SU-DHL-6 (cell line): ENCODE data around the gene FARP2.

Experiments used
- H2AFZ ChIP-seq: fragments of 200-600 bp; sonication (generic); 2 replicates; pipeline ENCODE4 v1.6.1; 2014; ENCODE audit warnings: low read depth, mild to moderate bottlenecking, moderate library complexity, mixed read lengths, antibody characterized with exemption, low read length; ENCODE audit not compliant: severe bottlenecking
- H3F3A ChIP-seq: fragments of 200-600 bp; shearing (Covaris generic); 2 replicates; pipeline ENCODE4 v1.6.0; 2016; ENCODE audit warnings: antibody characterized with exemption, mild to moderate bottlenecking; ENCODE audit not compliant: insufficient read depth
- H3K27ac ChIP-seq: fragments of 200-600 bp; sonication (generic); 2 replicates; pipeline ENCODE4 v1.5.1; 2016; ENCODE audit warnings: low read depth, mild to moderate bottlenecking, low read length, moderate library complexity, mixed read lengths
- H3K27me3 ChIP-seq: fragments of 200-600 bp; sonication (generic), shearing (Covaris generic); 2 replicates; pipeline ENCODE4 v1.6.0; 2014; ENCODE audit warnings: mild to moderate bottlenecking, low read length
- H3K36me3 ChIP-seq: fragments of 200-600 bp; sonication (generic); 2 replicates; pipeline ENCODE4 v1.6.1; 2014; ENCODE audit warnings: mild to moderate bottlenecking, low read length, mixed read lengths
- H3K4me2 ChIP-seq: fragments of 300-600, 200-600 bp; shearing (Covaris generic), sonication (generic); 2 replicates; pipeline ENCODE4 v1.6.0; 2014; ENCODE audit warnings: low read length, low read depth, mild to moderate bottlenecking; ENCODE audit not compliant: poor library complexity, severe bottlenecking
- H3K4me3 ChIP-seq: fragments of 200-600 bp; sonication (generic); 2 replicates; pipeline ENCODE4 v1.5.1; 2014; ENCODE audit warnings: antibody characterized with exemption, low read length, mild to moderate bottlenecking, mixed read lengths; ENCODE audit not compliant: insufficient read depth, poor library complexity, severe bottlenecking
- H3K79me2 ChIP-seq: fragments of 200-600 bp; sonication (generic); 2 replicates; pipeline ENCODE4 v1.6.1; 2014; ENCODE audit warnings: mild to moderate bottlenecking, low read length, moderate library complexity; ENCODE audit not compliant: insufficient read depth
- H3K9ac ChIP-seq: fragments of 200-600 bp; sonication (generic); 2 replicates; pipeline ENCODE4 v1.7.0; 2014; ENCODE audit warnings: mild to moderate bottlenecking, low read length
- H3K9me2 ChIP-seq: fragments of 200-600 bp; sonication (generic); replicated peaks from 2 replicates; pipeline ENCODE4 v1.6.1; 2014; ENCODE audit warnings: low read length; ENCODE audit not compliant: insufficient read depth
- H3K9me3 ChIP-seq: fragments of 200-600 bp; sonication (generic); 2 replicates; pipeline ENCODE4 v1.6.1; 2014; ENCODE audit warnings: low read length, mixed read lengths; ENCODE audit not compliant: insufficient read depth
- H4K20me1 ChIP-seq: fragments of 200-600 bp; sonication (generic); 2 replicates; pipeline ENCODE4 v1.6.1; 2014; ENCODE audit warnings: low read depth, mild to moderate bottlenecking, antibody characterized with exemption, low read length, moderate library complexity, mixed read lengths
- EZH2phosphoT487 ChIP-seq: fragments of 200-600 bp; sonication (generic), shearing (Covaris generic); conservative IDR thresholded peaks from 2 replicates; pipeline ENCODE4 v1.6.1; 2018; ENCODE audit warnings: mild to moderate bottlenecking, antibody characterized with exemption, low read length, moderate library complexity, mixed read lengths
- TF ChIP-seq, protein P1 (sequence below): fragments of 200-600 bp; sonication (generic); IDR thresholded peaks from one replicate; pipeline ENCODE4 v1.5.1; 2017; ENCODE audit warnings: antibody characterized with exemption, mild to moderate bottlenecking, low read length, moderate library complexity; ENCODE audit not compliant: insufficient read depth, poor library complexity, severe bottlenecking

FARP2 gene

DNA sequence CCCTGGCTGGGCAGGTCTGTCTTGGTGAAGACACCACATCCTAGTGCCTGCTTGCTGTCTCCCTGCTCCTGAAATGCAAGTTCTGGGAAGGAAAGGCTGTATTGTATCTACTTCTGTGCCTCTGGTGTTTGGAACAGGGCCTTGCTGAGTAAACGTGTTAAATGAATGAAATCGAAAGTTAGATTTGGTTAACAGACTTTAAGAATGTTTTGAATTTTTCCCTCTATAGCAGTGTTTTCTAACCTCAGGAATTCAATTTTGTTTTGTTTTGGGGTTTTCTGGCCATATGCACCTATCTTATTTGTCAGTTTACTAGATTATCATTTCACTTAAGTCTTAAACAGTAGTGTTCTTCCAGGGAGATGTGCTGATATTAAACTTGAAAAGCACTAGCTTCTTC lies 20.7 kb downstream of the FARP2 start:
- H3K36me3 ChIP-seq = no peaks in the 10 kb centered on the region
- H3K79me2 ChIP-seq = no peaks in the 10 kb centered on the region
- H3K27ac ChIP-seq = no peak overlapping the region
- no peaks in the 10 kb centered on the region for H3F3A ChIP-seq
- no peaks in the 10 kb centered on the region for H3K9me2 ChIP-seq
- no peak overlapping the region for H3K4me3 ChIP-seq
- H3K9ac ChIP-seq = no peak overlapping the region
- H3K9me3 ChIP-seq = no peaks in the 10 kb centered on the region
- no peak overlapping the region for H3K4me2 ChIP-seq
- no peaks in the 10 kb centered on the region for H3K27me3 ChIP-seq
- H2AFZ ChIP-seq = no peak overlapping the region
- TF ChIP-seq, protein P1, sequence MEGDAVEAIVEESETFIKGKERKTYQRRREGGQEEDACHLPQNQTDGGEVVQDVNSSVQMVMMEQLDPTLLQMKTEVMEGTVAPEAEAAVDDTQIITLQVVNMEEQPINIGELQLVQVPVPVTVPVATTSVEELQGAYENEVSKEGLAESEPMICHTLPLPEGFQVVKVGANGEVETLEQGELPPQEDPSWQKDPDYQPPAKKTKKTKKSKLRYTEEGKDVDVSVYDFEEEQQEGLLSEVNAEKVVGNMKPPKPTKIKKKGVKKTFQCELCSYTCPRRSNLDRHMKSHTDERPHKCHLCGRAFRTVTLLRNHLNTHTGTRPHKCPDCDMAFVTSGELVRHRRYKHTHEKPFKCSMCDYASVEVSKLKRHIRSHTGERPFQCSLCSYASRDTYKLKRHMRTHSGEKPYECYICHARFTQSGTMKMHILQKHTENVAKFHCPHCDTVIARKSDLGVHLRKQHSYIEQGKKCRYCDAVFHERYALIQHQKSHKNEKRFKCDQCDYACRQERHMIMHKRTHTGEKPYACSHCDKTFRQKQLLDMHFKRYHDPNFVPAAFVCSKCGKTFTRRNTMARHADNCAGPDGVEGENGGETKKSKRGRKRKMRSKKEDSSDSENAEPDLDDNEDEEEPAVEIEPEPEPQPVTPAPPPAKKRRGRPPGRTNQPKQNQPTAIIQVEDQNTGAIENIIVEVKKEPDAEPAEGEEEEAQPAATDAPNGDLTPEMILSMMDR = no peak
- no peak for TF ChIP-seq EZH2phosphoT487
- no peaks in the 10 kb centered on the region for H4K20me1 ChIP-seq

DNA sequence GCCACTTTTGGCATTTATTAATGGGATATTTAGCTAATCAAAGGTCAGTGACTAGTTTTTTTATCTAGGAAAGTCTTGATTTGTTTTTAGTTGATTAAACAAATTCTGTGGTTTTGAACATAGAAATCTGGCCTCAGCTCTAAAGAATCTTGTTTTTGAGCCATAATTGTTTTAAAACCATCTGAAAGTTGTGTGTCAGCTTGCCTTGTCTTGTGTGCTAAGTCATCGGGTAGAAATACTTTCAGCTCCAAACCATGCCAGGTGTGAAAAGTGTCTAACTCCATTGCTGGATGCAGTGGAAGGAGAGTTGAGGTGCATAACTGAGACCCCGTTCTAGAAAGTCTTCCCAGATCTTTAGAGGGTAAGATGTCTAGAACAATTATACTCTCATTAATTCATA lies 22.7 kb downstream of the FARP2 start:
- Histone ChIP-seq H3K9me2 (no peaks in the 10 kb centered on the region), H3F3A (no peaks in the 10 kb centered on the region), H3K36me3 (no peaks in the 10 kb centered on the region), H3K27me3 (no peaks in the 10 kb centered on the region), H3K79me2 (no peaks in the 10 kb centered on the region), H3K27ac (no peak overlapping the region), H4K20me1 (no peaks in the 10 kb centered on the region), H3K4me3 (no peak overlapping the region), H3K9me3 (no peaks in the 10 kb centered on the region), H3K9ac (no peak overlapping the region), H2AFZ (no peak overlapping the region), H3K4me2 (no peak overlapping the region)
- TF ChIP-seq, protein P1 = no peak
- no peak for TF ChIP-seq EZH2phosphoT487

DNA sequence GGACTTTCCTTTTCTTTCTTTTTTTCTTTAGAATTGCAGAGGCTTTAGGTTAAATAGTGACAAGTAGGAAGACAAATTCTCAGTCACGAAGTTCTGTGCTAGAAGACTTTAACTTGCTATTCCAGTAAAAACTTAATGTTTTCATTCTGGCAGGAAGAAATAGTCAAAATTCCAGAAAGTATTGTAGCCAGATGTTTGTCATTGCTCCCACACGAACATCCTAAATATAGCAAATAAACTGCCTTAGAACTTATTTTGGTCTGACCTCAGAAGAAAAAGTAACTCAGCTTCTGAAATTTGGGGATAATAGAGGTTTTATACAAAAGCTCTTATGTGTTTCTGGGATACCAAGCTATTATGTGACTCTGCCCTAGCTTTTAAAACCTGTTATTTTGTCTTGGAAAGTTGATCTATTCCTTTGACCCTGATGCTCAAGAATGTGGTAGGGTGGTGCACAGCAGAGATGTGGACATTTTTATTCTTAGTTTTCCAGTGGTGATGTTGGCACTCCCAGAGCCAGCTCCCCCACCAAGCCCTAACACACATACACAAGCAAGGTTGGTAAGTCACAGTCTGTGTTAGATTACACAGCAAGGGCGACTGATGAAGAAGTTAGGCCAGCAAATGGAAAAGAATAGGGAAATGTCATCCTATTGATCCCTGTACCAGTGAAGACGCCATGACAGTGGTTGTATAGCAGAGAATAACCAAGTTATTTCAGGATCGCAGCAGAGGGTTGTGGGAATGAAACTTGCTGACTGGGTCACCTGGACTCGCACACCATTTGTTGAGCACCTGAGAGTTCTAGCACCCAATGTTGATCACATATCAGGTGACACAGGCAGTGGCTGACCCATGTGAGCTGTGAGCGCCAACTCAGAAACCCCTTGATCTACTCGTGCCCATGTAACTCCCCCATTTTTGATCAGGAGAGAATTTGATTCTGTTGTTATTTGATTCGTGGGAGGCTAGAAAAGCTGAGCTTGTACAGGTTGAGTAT lies 23.7 kb downstream of the FARP2 start:
- H3K9me3 ChIP-seq = no peaks in the 10 kb centered on the region
- no peak overlapping the region for H3K4me3 ChIP-seq
- H3K36me3 ChIP-seq = no peaks in the 10 kb centered on the region
- no peak overlapping the region for H2AFZ ChIP-seq
- no peak overlapping the region for H3K4me2 ChIP-seq
- no peaks in the 10 kb centered on the region for H3K79me2 ChIP-seq
- H3K27ac ChIP-seq = no peak overlapping the region
- H3K27me3 ChIP-seq = no peaks in the 10 kb centered on the region
- no peaks in the 10 kb centered on the region for H4K20me1 ChIP-seq
- no peaks in the 10 kb centered on the region for H3K9me2 ChIP-seq
- TF ChIP-seq, protein P1 = no peak
- TF ChIP-seq EZH2phosphoT487 = no peak
- H3F3A ChIP-seq = no peaks in the 10 kb centered on the region
- no peak overlapping the region for H3K9ac ChIP-seq
